Right lobe of liver (tissue), 4 donors: ENCODE results near the gene MYLIP.

ENCODE experiments used
- CTCF ChIP-seq, 4 donors: fragments of 200-600 bp in 3 of 4; fragments of 450-650 bp in 1 of 4; IDR thresholded peaks; one replicate each; pipeline versions ENCODE4 v1.5.1 to v1.8.0; 2016 to 2022; ENCODE audit warnings: antibody characterized with exemption in 4 of 4, mild to moderate bottlenecking in 2 of 4
- POLR2A ChIP-seq: fragments of 450-650 bp; IDR thresholded peaks from one replicate; pipeline ENCODE4 v1.6.1; 2017; ENCODE audit warnings: antibody characterized with exemption, mild to moderate bottlenecking
- donor health status: DM: no; HTN: no; CAD: no.
- donor health status: DM: no; HTN: no; CAD: no.
- donor health status: DM: no; HTN: yes; CAD: no.

- no peak for TF ChIP-seq CTCF (IDR thresholded peaks at IDR 0.05)
- TF ChIP-seq POLR2A, result no peak
Measured at GRCh38 chr6:16139556-16139955, 10.7 kb downstream of the MYLIP start.
